NCI-H1436 treated with DMSO at 0.1 percent for 48 hours (cell line): ENCODE data around the gene DSPP.

Experiments
- DNase-seq: peaks from one replicate; lab custom pipeline; 2025; lab: John Stamatoyannopoulos, UW

DSPP gene

GRCh38 chr4:87631668-87632067 lies 23.3 kb downstream of the DSPP start:
- no peak for DNase-seq

- DNase-seq: no peak
These were observed 24.1 kb downstream of the DSPP start for GRCh38 chr4:87632469-87632868.

GRCh38 chr4:87633243-87633642 lies 24.9 kb downstream of the DSPP start:
- no peak for DNase-seq

- DNase-seq: no peak
These were observed 36.0 kb downstream of the DSPP start for GRCh38 chr4:87644286-87644685.

GRCh38 chr4:87649980-87650379 lies 41.7 kb downstream of the DSPP start, which contains the start of gene DMP1:
Gene DMP1 (plus strand): TSS chr4:87650280. CDS start chr4:87656493, 6,213 bp downstream.
- DNase-seq: no peak

GRCh38 chr4:87650938-87651337 lies 42.6 kb downstream of the DSPP start:
- DNase-seq: no peak

- no peak for DNase-seq
These were observed 43.6 kb downstream of the DSPP start for GRCh38 chr4:87651941-87652340.

GRCh38 chr4:87654487-87655044 lies 46.2 kb downstream of the DSPP start:
- DNase-seq: no peak

GRCh38 chr4:87657525-87657924 lies 49.2 kb downstream of the DSPP start:
- no peak for DNase-seq

- DNase-seq: no peak
These were observed 51.1 kb downstream of the DSPP start for GRCh38 chr4:87659247-87659931.

- no peak for DNase-seq
These were observed 54.5 kb downstream of the DSPP start for GRCh38 chr4:87662871-87663270.
